Testis (tissue), 3 donors: ENCODE measurements around the gene PRDM10. TPM values are rescaled to one million over a fixed set of nuclear protein-coding genes. Genes with fewer than 3 reads are reported as not detected.

ENCODE experiments used
- DNase-seq: peaks from one replicate; pipeline ENCODE4 v3.0.0-alpha.2; 2019
- H3K27ac ChIP-seq, 2 donors: fragments of 200-600 bp; sonication (generic); one replicate each; pipeline ENCODE4 v1.5.1; 2019
- H3K27me3 ChIP-seq: fragments of 200-600 bp; sonication (generic); one replicate; pipeline ENCODE4 v1.5.1; 2019
- H3K36me3 ChIP-seq: fragments of 200-600 bp; sonication (generic); one replicate; pipeline ENCODE4 v1.5.1; 2017; ENCODE audit warnings: low read depth; ENCODE audit errors: missing control alignments
- H3K4me1 ChIP-seq: fragments of 200-600 bp; sonication (generic); one replicate; pipeline ENCODE4 v1.5.1; 2019
- H3K4me3 ChIP-seq, 2 donors: fragments of 200-600 bp; sonication (generic); one replicate each; pipeline ENCODE4 v1.5.1; 2017 to 2019
- H3K9me3 ChIP-seq: fragments of 200-600 bp; sonication (generic); one replicate; pipeline ENCODE4 v1.5.1; 2017
- CTCF ChIP-seq, 3 experiments: fragments of 450-650 bp in 2 of 3; fragments of 200-600 bp in 1 of 3; sonication (generic) in 1 of 3; IDR thresholded peaks; one replicate each; pipeline ENCODE4 v1.5.1; 2016 to 2019; ENCODE audit warnings: antibody characterized with exemption in 3 of 3, mild to moderate bottlenecking in 2 of 3, moderate library complexity in 1 of 3
- POLR2A ChIP-seq: fragments of 450-650 bp; IDR thresholded peaks from one replicate; pipeline ENCODE4 v1.6.1; 2017; ENCODE audit warnings: antibody characterized with exemption, mild to moderate bottlenecking, moderate library complexity
- WGBS, 2 donors: methylation state at CpG; one replicate each; pipeline ENCODE4 v1.1.5; 2018; 5-methylcytosine and 5-hydroxymethylcytosine counted together
- intact Hi-C: fragments of 100-400 bp; cut with DNase I; formaldehyde crosslinking; loops from one replicate; pipeline ENCODE4 v1.15.1; 2023; ENCODE audit warnings: low total_unique reads
- polyA plus RNA-seq: library from polyadenylated mRNA; stranded (reverse); fragments of 350-450 nt; fragmentation: Illumina TruSeq; extraction: RNeasy Lipid Tissue Mini Kit (QIAGEN cat#74804); gene quantifications from one replicate; pipeline ENCODE4 v1.2.3, GENCODE V29; 2014; ENCODE audit warnings: low read depth, low replicate concordance; ENCODE audit not compliant: insufficient read depth
- total RNA-seq, 2 donors: library from RNA; depleted of rRNA; stranded (reverse); fragments of >200 nt; gene quantifications; one replicate each; pipeline ENCODE4 v1.2.3, GENCODE V29; 2016

PRDM10 gene
- total and polyA plus RNA-seq, 3 donors from 2014 or later: 4.9 to 14.7 (median 9.2) TPM

- no peaks in the 10 kb centered on the region for H3K9me3 ChIP-seq
- no peak overlapping the region for H3K27ac ChIP-seq
- H3K4me3 ChIP-seq: no peak overlapping the region
- H3K36me3 ChIP-seq: no peaks in the 10 kb centered on the region
- no peaks in the 10 kb centered on the region for H3K27me3 ChIP-seq
- no peak for TF ChIP-seq POLR2A
- no peak for TF ChIP-seq CTCF (IDR thresholded peaks at IDR 0.05)
- DNase-seq: no peak
- intact Hi-C loops: no loop called here
- WGBS, 2 donors: 85 to 88% methylated on average over 4 of the region's 4 CpGs
- no peaks in the 10 kb centered on the region for H3K4me1 ChIP-seq
Measured at GRCh38 chr11:129865701-129866100, 136.9 kb downstream of the PRDM10 start.

DNA sequence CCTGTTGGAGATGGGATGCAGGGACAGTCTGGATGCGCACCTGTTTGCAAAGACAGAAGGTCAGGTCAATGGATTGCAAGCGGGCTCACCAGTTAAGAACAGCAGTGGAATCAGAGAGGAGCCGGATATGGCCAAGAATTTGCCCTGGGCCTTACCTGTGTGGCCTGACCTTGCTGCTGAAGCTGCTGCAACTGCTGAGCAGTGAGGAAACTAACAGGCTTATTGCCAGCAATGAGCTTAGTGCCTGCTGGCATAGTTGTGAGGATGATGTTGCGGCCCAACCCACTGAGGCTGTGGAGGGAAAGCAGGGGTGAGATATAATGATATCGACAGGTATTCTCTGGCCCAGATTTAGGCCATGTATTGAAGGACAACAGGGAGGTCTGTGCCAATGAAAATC, 137.8 kb downstream of the PRDM10 start:
- 98 to 100% methylated on average over 3 to 5 of the region's 5 CpGs for WGBS, 2 donors
- Histone ChIP-seq H3K9me3 (no peaks in the 10 kb centered on the region), H3K27ac (no peak overlapping the region), H3K36me3 (no peaks in the 10 kb centered on the region), H3K4me1 (no peaks in the 10 kb centered on the region), H3K4me3 (no peak overlapping the region), H3K27me3 (no peaks in the 10 kb centered on the region)
- DNase-seq: no peak
- TF ChIP-seq CTCF (IDR thresholded peaks at IDR 0.05) (no peak), POLR2A (no peak)
- intact Hi-C loops: no loop called here

- Histone ChIP-seq H3K36me3 (no peaks in the 10 kb centered on the region), H3K4me1 (no peaks in the 10 kb centered on the region), H3K27me3 (no peaks in the 10 kb centered on the region), H3K27ac (no peak overlapping the region), H3K9me3 (no peaks in the 10 kb centered on the region), H3K4me3 (no peak overlapping the region)
- peak; percentile 53 for DNase-seq
- TF ChIP-seq CTCF (IDR thresholded peaks at IDR 0.05) (no peak), POLR2A (no peak)
- 68 to 71% methylated on average over 16 of the region's 16 CpGs for WGBS, 2 donors
- intact Hi-C loops: no loop called here
Measured at GRCh38 chr11:129861702-129862522, 140.7 kb downstream of the PRDM10 start.

DNA sequence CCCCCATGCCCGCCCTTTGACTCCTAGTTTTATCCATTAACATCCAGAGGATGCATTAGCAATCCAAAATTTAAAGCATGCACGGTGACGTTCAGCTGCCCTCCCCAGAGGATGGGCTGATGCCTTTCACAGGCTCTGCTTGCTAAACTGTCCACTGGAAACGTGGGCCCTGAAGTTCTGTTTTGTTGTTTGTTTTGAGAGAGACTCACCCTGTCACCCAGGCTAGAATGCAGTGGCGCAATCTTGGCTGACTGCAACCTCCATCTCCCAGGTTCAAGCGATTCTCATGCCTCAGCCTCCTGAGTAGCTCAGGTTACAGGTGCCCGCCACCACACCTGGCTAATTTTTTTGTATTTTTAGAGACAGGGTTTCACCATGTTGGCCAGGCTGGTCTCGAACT, 146.6 kb downstream of the PRDM10 start:
- Histone ChIP-seq H3K4me3 (no peak overlapping the region), H3K36me3 (no peaks in the 10 kb centered on the region), H3K27ac (no peak overlapping the region), H3K4me1 (no peaks in the 10 kb centered on the region), H3K9me3 (no peaks in the 10 kb centered on the region), H3K27me3 (no peaks in the 10 kb centered on the region)
- 83 to 97% methylated on average over 8 of the region's 8 CpGs for WGBS, 2 donors
- DNase-seq: no peak
- intact Hi-C loops: no loop called here
- TF ChIP-seq POLR2A (no peak), CTCF (IDR thresholded peaks at IDR 0.05) (no peak)

GRCh38 chr11:129855086-129855485, 147.5 kb downstream of the PRDM10 start:
- no peak for DNase-seq
- TF ChIP-seq CTCF (IDR thresholded peaks at IDR 0.05) (no peak), POLR2A (no peak)
- intact Hi-C loops: no loop called here
- no peaks in the 10 kb centered on the region for H3K27me3 ChIP-seq
- H3K4me3 ChIP-seq: no peak overlapping the region
- H3K9me3 ChIP-seq: no peaks in the 10 kb centered on the region
- WGBS, 2 donors: 88 to 94% methylated on average over 11 of the region's 11 CpGs
- no peaks in the 10 kb centered on the region for H3K36me3 ChIP-seq
- H3K4me1 ChIP-seq: no peaks in the 10 kb centered on the region
- H3K27ac ChIP-seq: no peak overlapping the region
